ENCODE results near the gene MBTPS2. TPM values are rescaled to one million over a fixed set of nuclear protein-coding genes. Genes with fewer than 3 reads are reported as not detected.
"Not testable (repeated sequence)": the region's sequence is repeated elsewhere in the genome, so short reads cannot be mapped to it uniquely, and the experiment has no call there.

The MBTPS2 gene
- total RNA-seq, 1 donor from 2014 or later = 22.1 TPM

DNA sequence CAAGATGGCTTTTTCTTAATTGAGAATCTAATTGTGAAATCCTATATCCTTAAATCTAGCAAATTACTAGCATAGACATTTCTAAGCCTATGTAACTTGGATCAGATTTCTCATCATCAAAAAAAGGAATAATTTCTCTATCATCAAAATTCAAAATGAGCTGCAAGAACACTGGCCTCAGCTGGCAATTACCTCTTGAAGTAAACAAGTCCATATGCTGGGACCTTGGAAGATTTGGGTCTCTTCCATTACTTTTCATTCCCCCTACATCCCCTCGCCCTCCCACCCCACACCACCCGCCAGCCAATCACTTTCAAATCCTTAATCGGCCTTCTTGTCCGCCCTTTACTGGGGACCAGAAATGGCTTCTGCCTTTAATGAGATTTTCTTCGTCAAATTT, 23.3 kb upstream of the MBTPS2 start:
- TF ChIP-seq CTCF (IDR thresholded peaks at IDR 0.05; ENCODE audit: unreplicated experiment) = no peak
- peaks cover 8% of the 10 kb centered on the region for H3K4me1 Mint-ChIP-seq
- peaks cover 5% of the 10 kb centered on the region for H3K9me3 Mint-ChIP-seq
- DNase-seq (ENCODE audit: low spot score in 2 of 2, unreplicated experiment in 2 of 2) = no peak
- no peaks in the 10 kb centered on the region for H3K27me3 Mint-ChIP-seq (ENCODE audit: low read depth)
- no peak overlapping the region for H3K27ac Mint-ChIP-seq
- no peaks in the 10 kb centered on the region for H3K36me3 Mint-ChIP-seq
- no peak overlapping the region for H3K4me3 Mint-ChIP-seq

DNA sequence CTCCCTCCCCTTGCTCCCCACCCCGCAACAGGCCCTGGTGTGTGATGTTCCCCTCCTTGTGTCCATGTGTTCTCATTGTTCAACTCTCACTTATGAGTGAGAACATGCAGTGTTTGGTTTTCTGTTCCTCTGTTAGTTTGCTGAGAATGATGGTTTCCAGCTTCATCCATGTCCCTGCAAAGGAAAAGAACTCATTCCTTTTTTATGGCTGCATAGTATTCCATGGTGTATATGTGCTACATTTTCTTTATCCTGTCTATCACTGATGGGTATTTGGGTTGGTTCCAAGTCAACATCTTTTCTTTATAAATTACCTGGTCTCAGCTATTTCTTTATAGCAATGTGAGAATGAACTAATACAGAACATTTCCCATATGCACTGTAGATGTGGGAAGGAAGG, 19.2 kb upstream of the MBTPS2 start:
- not testable (repeated sequence) for H3K4me1 Mint-ChIP-seq; H3K36me3 Mint-ChIP-seq; H3K4me3 Mint-ChIP-seq; H3K9me3 Mint-ChIP-seq; DNase-seq (ENCODE audit: low spot score in 2 of 2, unreplicated experiment in 2 of 2); H3K27me3 Mint-ChIP-seq (ENCODE audit: low read depth); H3K27ac Mint-ChIP-seq

- no peak overlapping the region for H3K4me3 Mint-ChIP-seq
- no peaks in the 10 kb centered on the region for H3K27me3 Mint-ChIP-seq (ENCODE audit: low read depth)
- TF ChIP-seq CTCF (IDR thresholded peaks at IDR 0.05; ENCODE audit: unreplicated experiment) = no peak
- no peak for DNase-seq (ENCODE audit: low spot score in 2 of 2, unreplicated experiment in 2 of 2)
- no peak overlapping the region for H3K27ac Mint-ChIP-seq
- H3K4me1 Mint-ChIP-seq = no peaks in the 10 kb centered on the region
- H3K9me3 Mint-ChIP-seq = peaks cover 4% of the 10 kb centered on the region
- H3K36me3 Mint-ChIP-seq = no peaks in the 10 kb centered on the region
These were observed 17.5 kb upstream of the MBTPS2 start for GRCh38 chrX:21821875-21822274.

- H3K27ac Mint-ChIP-seq = no peak overlapping the region
- no peaks in the 10 kb centered on the region for H3K27me3 Mint-ChIP-seq (ENCODE audit: low read depth)
- no peak for DNase-seq (ENCODE audit: low spot score in 2 of 2, unreplicated experiment in 2 of 2)
- H3K4me3 Mint-ChIP-seq = no peak overlapping the region
- no peak for TF ChIP-seq CTCF (IDR thresholded peaks at IDR 0.05; ENCODE audit: unreplicated experiment)
- H3K36me3 Mint-ChIP-seq = no peaks in the 10 kb centered on the region
- H3K9me3 Mint-ChIP-seq = no peaks in the 10 kb centered on the region
- peaks cover 3% of the 10 kb centered on the region for H3K4me1 Mint-ChIP-seq
These were observed 7.9 kb upstream of the MBTPS2 start for GRCh38 chrX:21831496-21831895.

DNA sequence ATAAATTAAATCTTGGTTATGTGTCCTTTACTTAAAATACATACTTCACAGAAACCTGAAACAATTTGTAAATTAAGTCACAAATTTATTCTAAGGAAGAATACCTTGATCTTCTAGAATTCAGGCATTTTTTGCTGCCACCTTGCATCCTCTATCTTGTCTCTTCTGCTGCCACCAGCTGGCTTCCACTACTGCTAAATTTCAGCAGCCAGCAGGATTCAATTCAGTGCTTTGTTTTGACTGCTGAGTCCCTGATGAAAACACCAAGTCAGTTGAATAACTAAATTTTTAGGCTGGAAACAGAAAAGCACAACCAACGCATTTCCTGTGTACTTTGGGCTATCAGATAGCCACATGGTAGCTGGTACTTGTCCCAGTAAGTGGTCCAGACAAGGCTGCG, 2.4 kb upstream of the MBTPS2 start:
- DNase-seq (ENCODE audit: low spot score in 2 of 2, unreplicated experiment in 2 of 2) = no peak
- Mint-ChIP-seq H3K27ac (no peak overlapping the region), H3K4me1 (peaks cover 6% of the 10 kb centered on the region), H3K36me3 (no peaks in the 10 kb centered on the region), H3K9me3 (no peaks in the 10 kb centered on the region), H3K4me3 (no peak overlapping the region), H3K27me3 (ENCODE audit: low read depth) (no peaks in the 10 kb centered on the region)
- no peak for TF ChIP-seq CTCF (IDR thresholded peaks at IDR 0.05; ENCODE audit: unreplicated experiment)

DNA sequence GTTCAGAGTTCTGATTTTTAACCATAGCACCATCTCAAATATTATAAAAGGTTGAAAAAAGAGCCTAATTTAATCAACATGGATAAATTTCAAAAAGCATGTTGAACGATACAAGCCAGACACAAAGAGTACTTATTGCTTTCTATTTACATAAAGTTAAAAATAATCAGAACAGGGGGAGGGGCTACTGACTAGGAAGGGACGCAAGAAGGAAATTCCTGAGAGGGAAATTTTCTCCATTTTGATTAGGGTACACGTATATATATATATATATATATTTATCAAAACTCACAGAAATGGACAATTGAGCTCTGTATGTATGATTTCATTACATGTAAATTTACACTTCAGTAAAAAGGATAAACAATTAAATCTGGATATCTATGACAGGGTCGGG, 482 bp upstream of the MBTPS2 start:
- TF ChIP-seq CTCF (IDR thresholded peaks at IDR 0.05; ENCODE audit: unreplicated experiment) = no peak
- Mint-ChIP-seq H3K9me3 (no peaks in the 10 kb centered on the region), H3K4me3 (peak overlapping the region; percentile 90), H3K27me3 (ENCODE audit: low read depth) (no peaks in the 10 kb centered on the region), H3K4me1 (peaks cover 4% of the 10 kb centered on the region), H3K36me3 (no peaks in the 10 kb centered on the region), H3K27ac (peak overlapping the region; percentile 95)
- no peak for DNase-seq (ENCODE audit: low spot score in 2 of 2, unreplicated experiment in 2 of 2)
